Central memory CD8-positive, alpha-beta T cell (primary cell): Measurements from ENCODE around the gene ILDR1.
"Not testable (repeated sequence)": the region's sequence is repeated elsewhere in the genome, so short reads cannot be mapped to it uniquely, and the experiment has no call there.

Experiments used
- ATAC-seq: fragments of 150-1000 bp; cut with Tn5 transposase; replicated peaks from 2 replicates; pipeline ENCODE4 v1.10.0; 2022; ENCODE audit warnings: mild to moderate bottlenecking, moderate FRiP score, moderate number of reproducible peaks; ENCODE audit not compliant: poor library complexity, severe bottlenecking; ENCODE audit errors: extremely low read depth
- DNase-seq, 2 donors: peaks; one replicate each; pipeline ENCODE4 v3.0.0; 2021; ENCODE audit warnings: low spot score in 2 of 2
- H3K27ac Mint-ChIP-seq: one replicate; pipeline ENCODE4 v1.8.0; 2022; ENCODE audit warnings: low read depth, mild to moderate bottlenecking, moderate library complexity, mixed read lengths
- H3K27me3 Mint-ChIP-seq: one replicate; pipeline ENCODE4 v1.8.0; 2022; ENCODE audit warnings: mixed read lengths
- H3K36me3 Mint-ChIP-seq: one replicate; pipeline ENCODE4 v1.8.0; 2022; ENCODE audit warnings: mild to moderate bottlenecking, moderate library complexity, mixed read lengths; ENCODE audit not compliant: insufficient read depth
- H3K4me1 Mint-ChIP-seq: one replicate; pipeline ENCODE4 v1.8.0; 2022; ENCODE audit warnings: mixed read lengths
- H3K4me3 Mint-ChIP-seq: one replicate; pipeline ENCODE4 v1.8.0; 2022; ENCODE audit warnings: mild to moderate bottlenecking, moderate library complexity, mixed read lengths
- H3K9me3 Mint-ChIP-seq: one replicate; pipeline ENCODE4 v1.8.0; 2022; ENCODE audit warnings: mixed read lengths

ILDR1 gene

DNA sequence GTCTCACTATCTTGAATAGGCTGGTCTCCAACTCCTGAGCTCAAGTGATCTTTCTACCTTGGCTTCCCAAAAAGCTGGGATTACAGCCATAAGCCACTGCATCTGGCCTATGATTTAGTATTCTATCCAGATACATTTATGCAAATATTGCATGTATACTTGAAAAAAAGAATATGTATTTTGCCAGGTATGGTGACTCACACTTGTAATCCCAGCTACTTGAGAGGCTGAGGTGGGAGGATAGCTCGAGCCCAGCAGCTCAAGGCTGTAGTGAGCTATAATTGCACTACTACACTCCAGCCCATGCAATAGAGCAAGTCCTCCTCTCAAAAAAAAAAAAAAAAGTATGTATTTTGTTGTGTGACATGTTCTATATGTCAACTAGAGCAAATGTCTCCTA lies 73.4 kb downstream of the ILDR1 start:
- peaks cover 6% of the 10 kb centered on the region for H3K27me3 Mint-ChIP-seq
- H3K9me3 Mint-ChIP-seq, result peaks cover 12% of the 10 kb centered on the region
- no peaks in the 10 kb centered on the region for H3K4me1 Mint-ChIP-seq
- ATAC-seq, result no peak
- no peaks in the 10 kb centered on the region for H3K36me3 Mint-ChIP-seq
- H3K4me3 Mint-ChIP-seq, result no peak overlapping the region
- no peak for DNase-seq
- no peak overlapping the region for H3K27ac Mint-ChIP-seq

DNA sequence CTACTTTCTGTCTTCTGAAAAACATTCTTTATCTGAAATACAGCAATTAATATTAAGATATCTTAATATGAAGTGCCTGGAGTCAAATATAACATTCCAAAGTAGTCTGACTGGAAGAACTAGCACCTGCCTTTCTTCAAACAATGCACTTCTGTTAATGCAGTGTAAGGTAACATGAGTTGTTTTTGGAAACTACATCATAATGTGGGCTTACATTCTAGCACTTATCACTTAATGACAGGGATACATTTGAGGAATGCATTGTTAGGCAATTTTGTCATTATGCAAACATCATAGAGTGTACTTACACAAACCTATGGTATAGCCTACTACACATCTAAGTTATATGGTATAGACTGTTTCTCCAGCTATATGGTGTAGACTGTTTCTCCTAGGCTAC lies 78.6 kb downstream of the ILDR1 start:
- Mint-ChIP-seq H3K4me1 (no peaks in the 10 kb centered on the region), H3K4me3 (no peak overlapping the region), H3K27ac (no peak overlapping the region), H3K9me3 (no peaks in the 10 kb centered on the region), H3K36me3 (no peaks in the 10 kb centered on the region), H3K27me3 (no peaks in the 10 kb centered on the region)
- no peak for ATAC-seq
- no peak for DNase-seq

DNA sequence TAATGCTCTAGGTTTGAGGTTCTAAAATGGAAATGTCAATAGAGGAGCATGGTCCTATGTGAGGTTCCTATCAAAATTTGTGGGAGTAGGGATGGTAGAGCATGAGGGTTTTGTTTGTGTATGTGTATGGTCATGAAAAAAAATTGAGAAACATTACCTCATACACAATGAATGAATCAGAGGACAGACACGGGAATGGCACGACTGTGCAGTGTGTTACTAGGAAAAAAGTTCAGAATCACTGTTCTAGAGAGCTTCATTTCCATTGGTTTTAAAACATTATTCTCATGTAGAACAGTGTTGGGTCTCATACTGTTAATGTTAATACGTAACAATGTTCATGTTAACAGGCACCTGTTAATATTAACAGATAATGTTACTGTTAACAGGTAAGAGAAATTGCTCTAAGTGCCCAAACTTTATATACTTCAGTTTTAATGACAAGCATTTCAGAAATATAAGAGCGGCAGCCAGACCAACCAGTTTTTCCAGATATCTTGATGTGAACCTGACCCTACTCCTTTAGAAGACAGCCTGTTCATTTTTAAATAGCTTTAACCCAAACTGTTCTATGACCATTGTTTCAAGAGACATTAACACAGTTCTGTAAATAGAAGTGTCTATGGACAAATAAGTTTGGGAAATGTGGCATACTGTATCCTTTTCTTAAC lies 79.8 kb downstream of the ILDR1 start:
- ATAC-seq (no peak), DNase-seq (no peak)
- Mint-ChIP-seq H3K4me3 (no peak overlapping the region), H3K36me3 (no peaks in the 10 kb centered on the region), H3K27me3 (no peaks in the 10 kb centered on the region), H3K9me3 (no peaks in the 10 kb centered on the region), H3K4me1 (no peaks in the 10 kb centered on the region), H3K27ac (no peak overlapping the region)

DNA sequence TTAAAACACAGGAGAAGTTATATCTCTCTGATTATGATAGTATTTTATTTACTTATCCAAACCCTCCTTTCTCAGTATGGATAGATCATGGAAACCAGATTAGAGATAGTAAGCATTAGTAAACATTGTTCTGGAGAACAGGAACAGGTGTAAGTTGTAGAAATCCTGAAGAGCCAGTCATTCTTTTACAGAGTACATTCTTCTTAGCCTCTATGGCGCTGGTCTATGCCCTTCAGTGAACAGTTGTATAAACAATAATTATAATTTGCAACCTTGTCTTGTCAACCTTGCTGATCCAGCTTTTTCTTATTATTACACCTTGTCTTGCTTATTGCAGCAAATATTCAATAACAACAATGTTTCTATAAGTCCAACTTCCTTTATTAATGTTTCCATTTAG lies 80.5 kb downstream of the ILDR1 start:
- no peak for DNase-seq
- H3K27ac Mint-ChIP-seq, result no peak overlapping the region
- no peaks in the 10 kb centered on the region for H3K36me3 Mint-ChIP-seq
- no peak overlapping the region for H3K4me3 Mint-ChIP-seq
- H3K9me3 Mint-ChIP-seq, result no peaks in the 10 kb centered on the region
- no peaks in the 10 kb centered on the region for H3K4me1 Mint-ChIP-seq
- no peaks in the 10 kb centered on the region for H3K27me3 Mint-ChIP-seq
- ATAC-seq, result no peak

DNA sequence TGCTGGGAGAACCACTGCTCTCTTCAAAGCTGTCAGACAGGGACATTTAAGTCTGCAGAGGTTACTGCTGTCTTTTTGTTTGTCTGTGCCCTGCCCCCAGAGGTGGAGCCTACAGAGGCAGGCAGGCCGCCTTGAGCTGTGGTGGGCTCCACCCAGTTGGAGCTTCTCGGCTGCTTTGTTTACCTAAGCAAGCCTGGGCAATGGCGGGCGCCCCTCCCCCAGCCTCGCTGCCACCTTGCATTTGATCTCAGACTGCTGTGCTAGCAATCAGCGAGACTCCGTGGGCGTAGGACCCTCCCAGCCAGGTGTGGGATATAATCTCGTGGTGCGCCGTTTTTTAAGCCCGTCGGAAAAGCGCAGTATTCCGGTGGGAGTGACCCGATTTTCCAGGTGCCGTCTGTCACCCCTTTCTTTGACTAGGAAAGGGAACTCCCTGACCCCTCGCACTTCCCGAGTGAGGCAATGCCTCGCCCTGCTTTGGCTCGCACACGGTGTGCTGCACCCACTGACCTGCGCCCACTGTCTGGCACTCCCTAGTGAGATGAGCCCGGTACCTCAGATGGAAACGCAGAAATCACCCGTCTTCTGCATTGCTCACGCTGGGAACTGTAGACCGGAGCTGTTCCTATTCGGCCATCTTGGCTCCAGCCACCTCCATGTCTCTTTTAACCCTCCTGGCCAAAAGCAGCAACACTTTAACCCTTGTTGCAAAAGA lies 83.7 kb downstream of the ILDR1 start:
- not testable (repeated sequence) for H3K27me3 Mint-ChIP-seq, H3K36me3 Mint-ChIP-seq, DNase-seq, ATAC-seq, H3K4me1 Mint-ChIP-seq, H3K27ac Mint-ChIP-seq, H3K9me3 Mint-ChIP-seq, H3K4me3 Mint-ChIP-seq
